Natural killer cell treated with Interleukin-12 subunit alpha and Interleukin-12 subunit beta and Interleukin-15 and Interleukin-18, amount 100 ng/mL, for 72 hours (primary cell): ENCODE results near the gene CDCP2. TPM values are rescaled to one million over a fixed set of nuclear protein-coding genes. Genes with fewer than 3 reads are reported as not detected.
A peak's percentile ranks its signal among the peaks of the same experiment; 100 is the strongest.

Experiments
- ATAC-seq, 2 donors: fragments of 150-1000 bp; cut with Tn5 transposase in 1 of 2; sonication (Bioruptor Pico), chemical (Tn5 transposase) in 1 of 2; 2 replicates each; pipeline ENCODE4 v1.10.0; 2021
- DNase-seq: peaks from one replicate; pipeline ENCODE4 v3.0.0; 2022; ENCODE audit warnings: low spot score
- H3K27ac Mint-ChIP-seq, 2 donors: 1 replicate in 1 of 2; 2 replicates in 1 of 2; pipeline ENCODE4 v1.8.0; 2022; ENCODE audit warnings: mixed read lengths in 2 of 2, mild to moderate bottlenecking in 1 of 2, moderate library complexity in 1 of 2
- H3K27me3 Mint-ChIP-seq, 2 donors: 1 replicate in 1 of 2; 2 replicates in 1 of 2; pipeline ENCODE4 v1.8.0; 2022; ENCODE audit warnings: mixed read lengths in 2 of 2
- H3K36me3 Mint-ChIP-seq: one replicate; pipeline ENCODE4 v1.8.0; 2022; ENCODE audit warnings: mixed read lengths
- H3K4me1 Mint-ChIP-seq, 2 donors: 1 replicate in 1 of 2; 2 replicates in 1 of 2; pipeline ENCODE4 v1.8.0; 2022; ENCODE audit warnings: low read depth in 2 of 2, mixed read lengths in 2 of 2, mild to moderate bottlenecking in 1 of 2
- H3K4me3 Mint-ChIP-seq: one replicate; pipeline ENCODE4 v1.8.0; 2022; ENCODE audit warnings: mixed read lengths
- H3K9me3 Mint-ChIP-seq: 2 replicates; pipeline ENCODE4 v1.8.0; 2022; ENCODE audit warnings: mixed read lengths
- total RNA-seq, 2 donors: library from RNA; stranded (reverse); gene quantifications; one replicate each; pipeline ENCODE4 v1.2.3, GENCODE V29; 2022

Gene CDCP2
- total RNA-seq: not detected

GRCh38 chr1:54152696-54153095 is at the start of gene CDCP2:
TSS of gene CDCP2 (minus strand) at chr1:54153000. CDS start at chr1:54152922, 78 bp downstream.
- Mint-ChIP-seq H3K27me3 (no peaks in the 10 kb centered on the region), H3K4me3 (no peak within 1 kb of the TSS), H3K4me1 (peaks cover 0 to 4% of the 10 kb centered on the region in 2 donors), H3K9me3 (no peaks in the 10 kb centered on the region), H3K27ac (no peak within 1 kb of the TSS), H3K36me3 (no peaks in the 10 kb centered on the region)
- DNase-seq: no peak
- ATAC-seq: no peak

DNA sequence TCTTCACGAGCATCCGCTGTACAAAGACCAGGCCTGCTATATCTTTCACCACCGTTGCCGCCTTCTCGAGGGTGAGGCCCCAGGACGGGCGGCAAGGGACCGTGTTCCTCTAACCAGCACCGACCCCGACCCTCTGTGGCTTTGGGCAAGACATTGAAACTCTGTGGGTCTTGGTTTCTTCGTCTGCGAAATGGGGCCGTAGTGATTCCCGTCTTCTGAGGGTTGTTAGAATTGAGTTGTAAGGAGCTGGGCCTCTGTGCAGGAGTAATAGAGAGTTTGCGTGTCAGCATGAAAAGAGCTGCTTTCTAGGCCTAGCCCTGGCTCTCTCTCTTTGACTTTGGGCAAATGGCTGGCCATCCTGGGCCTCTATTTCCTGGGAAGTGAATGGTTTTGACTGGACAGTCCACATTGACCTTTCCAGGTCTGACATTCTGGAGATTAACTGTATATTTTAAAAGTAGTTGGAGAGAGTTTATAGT is 47.8 kb upstream of the CDCP2 start:
- peaks cover 12% of the 10 kb centered on the region for H3K36me3 Mint-ChIP-seq
- H3K27me3 Mint-ChIP-seq: no peaks in the 10 kb centered on the region
- no peaks in the 10 kb centered on the region for H3K9me3 Mint-ChIP-seq
- peak overlapping the region; percentile 70 to 89 for H3K27ac Mint-ChIP-seq
- ATAC-seq (peak in 1 of 2 donors; percentile 48), DNase-seq (no peak)
- peak overlapping the region; percentile 87 for H3K4me3 Mint-ChIP-seq
- peaks cover 30% of the 10 kb centered on the region in 2 donors for H3K4me1 Mint-ChIP-seq

GRCh38 chr1:54199765-54200518 is 47.1 kb upstream of the CDCP2 start, which contains the start of the genes CYB5RL and MRPL37:
TSS of gene CYB5RL (minus strand) at chr1:54200030. CDS start at chr1:54195616, 4,414 bp downstream.
TSS of gene MRPL37 (plus strand) at chr1:54200167. CDS start at chr1:54200244, 77 bp downstream.
- H3K27me3 Mint-ChIP-seq: no peaks in the 10 kb centered on the region
- H3K36me3 Mint-ChIP-seq: peaks cover 6% of the 10 kb centered on the region
- H3K4me3 Mint-ChIP-seq: peak within 1 kb of the TSS; percentile 87
- peaks cover 30% of the 10 kb centered on the region in 2 donors for H3K4me1 Mint-ChIP-seq
- DNase-seq (peak; percentile 90), ATAC-seq (peak; percentile 97)
- no peaks in the 10 kb centered on the region for H3K9me3 Mint-ChIP-seq
- H3K27ac Mint-ChIP-seq: peak within 1 kb of the TSS; percentile 70 to 89

- Mint-ChIP-seq H3K27ac (peak overlapping the region; percentile 70 to 89), H3K9me3 (no peaks in the 10 kb centered on the region), H3K4me3 (peak overlapping the region; percentile 87), H3K36me3 (peaks cover 4% of the 10 kb centered on the region), H3K27me3 (no peaks in the 10 kb centered on the region), H3K4me1 (peaks cover 30% of the 10 kb centered on the region in 2 donors)
- ATAC-seq (peak in 1 of 2 donors; percentile 1), DNase-seq (no peak)
Observed at GRCh38 chr1:54199151-54199764, 46.5 kb upstream of the CDCP2 start.

GRCh38 chr1:54193453-54193852 is 40.7 kb upstream of the CDCP2 start:
- Mint-ChIP-seq H3K36me3 (no peaks in the 10 kb centered on the region), H3K9me3 (no peaks in the 10 kb centered on the region), H3K4me3 (no peak overlapping the region), H3K27me3 (no peaks in the 10 kb centered on the region), H3K27ac (no peak overlapping the region), H3K4me1 (no peaks in the 10 kb centered on the region)
- DNase-seq: no peak
- no peak for ATAC-seq

- Mint-ChIP-seq H3K27ac (no peak overlapping the region), H3K27me3 (no peaks in the 10 kb centered on the region), H3K36me3 (no peaks in the 10 kb centered on the region), H3K9me3 (no peaks in the 10 kb centered on the region), H3K4me3 (no peak overlapping the region), H3K4me1 (no peaks in the 10 kb centered on the region)
- no peak for DNase-seq
- ATAC-seq: no peak
Observed at GRCh38 chr1:54191525-54191924, 38.7 kb upstream of the CDCP2 start.

- Mint-ChIP-seq H3K4me3 (no peak overlapping the region), H3K27me3 (no peaks in the 10 kb centered on the region), H3K36me3 (no peaks in the 10 kb centered on the region), H3K9me3 (no peaks in the 10 kb centered on the region), H3K27ac (no peak overlapping the region), H3K4me1 (no peaks in the 10 kb centered on the region)
- no peak for DNase-seq
- no peak for ATAC-seq
Observed at GRCh38 chr1:54190526-54190925, 37.7 kb upstream of the CDCP2 start.

DNA sequence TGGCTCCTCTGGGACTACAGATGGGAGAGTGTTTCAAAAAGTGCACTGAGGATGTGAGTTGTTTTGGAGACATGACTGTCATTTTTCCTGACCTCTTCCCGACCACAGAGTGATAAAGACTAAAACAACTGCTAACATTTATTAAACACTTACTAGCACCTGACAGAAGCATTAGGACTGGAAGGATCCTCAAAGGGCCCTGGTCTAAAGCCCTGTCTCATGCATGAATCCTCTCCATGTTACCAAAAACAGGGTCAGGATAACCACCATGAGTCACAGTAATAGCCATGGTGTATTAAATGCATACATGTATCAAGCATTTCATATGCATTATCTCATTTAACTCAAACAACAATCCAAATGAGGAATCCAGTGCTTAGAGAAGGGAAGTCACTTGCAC is 35.5 kb upstream of the CDCP2 start:
- H3K27me3 Mint-ChIP-seq: no peaks in the 10 kb centered on the region
- no peaks in the 10 kb centered on the region for H3K9me3 Mint-ChIP-seq
- no peak overlapping the region for H3K27ac Mint-ChIP-seq
- ATAC-seq: no peak
- no peak for DNase-seq
- H3K36me3 Mint-ChIP-seq: no peaks in the 10 kb centered on the region
- H3K4me3 Mint-ChIP-seq: no peak overlapping the region
- no peaks in the 10 kb centered on the region for H3K4me1 Mint-ChIP-seq

DNA sequence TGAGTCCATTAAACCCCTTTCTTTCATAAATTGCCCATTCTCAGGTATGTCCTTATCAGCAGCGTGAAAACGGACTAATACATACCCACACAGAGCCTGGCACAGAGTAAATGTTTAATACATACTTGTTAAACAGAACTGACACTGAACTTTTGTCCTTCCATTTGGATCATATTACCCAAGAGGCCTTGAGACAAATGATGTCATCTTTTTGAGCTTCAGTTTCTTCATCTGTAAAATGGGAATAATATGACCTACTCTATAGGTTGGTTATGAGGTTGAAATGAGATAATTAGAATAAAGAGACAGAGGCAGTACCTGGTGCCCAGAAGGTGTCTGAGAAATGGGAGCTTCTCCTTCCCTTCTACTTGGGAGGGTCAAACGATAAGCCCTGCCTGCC is 33.3 kb upstream of the CDCP2 start:
- Mint-ChIP-seq H3K27me3 (no peaks in the 10 kb centered on the region), H3K4me3 (no peak overlapping the region), H3K4me1 (peaks cover 0 to 6% of the 10 kb centered on the region in 2 donors), H3K9me3 (no peaks in the 10 kb centered on the region), H3K36me3 (no peaks in the 10 kb centered on the region), H3K27ac (no peak overlapping the region)
- no peak for ATAC-seq
- no peak for DNase-seq

- Mint-ChIP-seq H3K27me3 (no peaks in the 10 kb centered on the region), H3K9me3 (no peaks in the 10 kb centered on the region), H3K36me3 (no peaks in the 10 kb centered on the region), H3K27ac (no peak overlapping the region), H3K4me1 (peaks cover 0 to 6% of the 10 kb centered on the region in 2 donors), H3K4me3 (no peak overlapping the region)
- no peak for ATAC-seq
- no peak for DNase-seq
Observed at GRCh38 chr1:54180701-54181360, 28.0 kb upstream of the CDCP2 start.

DNA sequence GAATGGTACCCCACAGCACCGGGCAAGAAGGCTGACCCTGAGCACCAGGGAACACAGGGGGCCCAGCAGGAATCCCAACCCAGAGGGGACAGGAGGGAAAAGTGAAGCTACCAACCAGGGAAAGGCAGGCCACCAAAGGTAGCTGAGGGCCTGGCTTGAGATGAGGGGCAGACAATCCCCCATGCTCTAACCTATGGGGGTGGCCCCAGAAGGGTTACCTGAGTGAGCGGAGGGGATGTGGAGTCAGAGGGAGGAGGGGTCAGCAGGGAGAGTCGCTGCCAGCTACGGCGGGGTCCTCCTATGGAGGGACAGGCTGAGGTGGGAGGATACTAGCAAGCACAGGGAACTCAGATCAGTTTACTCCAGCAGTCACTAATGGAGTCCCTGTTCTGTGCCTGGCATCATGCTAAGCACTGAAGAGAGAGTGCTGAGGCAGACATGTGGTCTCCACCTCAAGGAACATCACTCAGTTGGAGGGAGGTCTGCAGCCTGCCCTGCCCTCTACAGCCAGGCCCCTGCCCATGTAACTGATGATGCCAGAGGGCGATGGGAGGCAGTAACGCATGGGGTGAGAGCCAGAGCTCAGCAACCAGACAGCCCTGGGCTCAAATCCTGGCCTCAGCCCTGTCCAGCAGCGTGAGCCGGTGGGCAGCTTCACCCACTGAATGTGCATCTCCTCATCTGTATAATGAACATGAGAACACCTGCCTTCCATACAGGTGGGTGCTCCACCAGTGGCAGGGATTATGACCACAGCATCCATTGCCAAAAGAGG is 25.7 kb upstream of the CDCP2 start:
- DNase-seq (no peak), ATAC-seq (peak in 1 of 2 donors; percentile 4)
- no peaks in the 10 kb centered on the region for H3K27me3 Mint-ChIP-seq
- H3K9me3 Mint-ChIP-seq: no peaks in the 10 kb centered on the region
- no peak overlapping the region for H3K4me3 Mint-ChIP-seq
- no peak overlapping the region for H3K27ac Mint-ChIP-seq
- H3K4me1 Mint-ChIP-seq: peaks cover 0 to 6% of the 10 kb centered on the region in 2 donors
- H3K36me3 Mint-ChIP-seq: no peaks in the 10 kb centered on the region

GRCh38 chr1:54177726-54178125 is 24.9 kb upstream of the CDCP2 start:
- no peaks in the 10 kb centered on the region for H3K27me3 Mint-ChIP-seq
- H3K27ac Mint-ChIP-seq: no peak overlapping the region
- ATAC-seq: no peak
- no peak for DNase-seq
- no peaks in the 10 kb centered on the region for H3K36me3 Mint-ChIP-seq
- H3K9me3 Mint-ChIP-seq: no peaks in the 10 kb centered on the region
- peaks cover 0 to 6% of the 10 kb centered on the region in 2 donors for H3K4me1 Mint-ChIP-seq
- no peak overlapping the region for H3K4me3 Mint-ChIP-seq

GRCh38 chr1:54176621-54177327 is 24.0 kb upstream of the CDCP2 start:
- Mint-ChIP-seq H3K27me3 (no peaks in the 10 kb centered on the region), H3K27ac (no peak overlapping the region), H3K36me3 (no peaks in the 10 kb centered on the region), H3K4me3 (no peak overlapping the region), H3K9me3 (no peaks in the 10 kb centered on the region), H3K4me1 (peaks cover 0 to 5% of the 10 kb centered on the region in 2 donors)
- DNase-seq (no peak), ATAC-seq (no peak)
